ENCODE measurements around the gene METTL6.

Gene METTL6

DNA sequence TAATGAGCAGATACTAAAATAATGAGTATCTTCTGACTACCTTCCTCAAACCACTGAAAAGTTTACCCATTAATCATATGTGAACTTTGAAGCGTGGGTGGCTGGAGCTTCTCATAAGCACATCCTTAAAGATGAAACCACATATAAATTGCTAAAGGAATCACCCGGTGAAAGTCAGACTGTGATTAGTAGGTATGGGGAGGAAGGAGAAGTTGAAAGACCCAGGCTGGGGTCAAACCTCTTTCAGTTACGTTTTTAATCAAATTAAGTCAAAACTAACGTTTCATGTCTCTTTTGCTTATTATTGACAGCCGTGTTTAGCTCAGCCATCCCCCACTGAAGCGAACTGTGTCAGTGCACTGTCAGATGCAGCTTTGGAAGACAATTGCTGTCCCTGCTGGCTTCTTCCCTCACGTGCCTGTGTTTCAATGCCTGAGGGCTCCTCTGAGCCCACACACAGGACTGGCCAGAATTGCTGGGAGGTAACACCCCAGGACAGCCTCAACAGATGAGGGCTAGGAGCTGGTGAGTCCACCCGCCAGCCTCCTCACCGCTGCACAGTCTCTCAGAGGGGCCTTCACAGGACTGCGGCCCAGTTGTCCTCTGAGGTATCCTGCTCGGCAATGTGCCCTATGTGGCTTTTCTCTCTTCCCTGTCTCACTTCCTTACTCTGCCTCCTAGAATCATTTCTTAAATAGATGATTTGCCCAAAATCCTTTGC lies 65.7 kb downstream of the METTL6 start:
- peak; percentile 11 for DNase-seq

DNA sequence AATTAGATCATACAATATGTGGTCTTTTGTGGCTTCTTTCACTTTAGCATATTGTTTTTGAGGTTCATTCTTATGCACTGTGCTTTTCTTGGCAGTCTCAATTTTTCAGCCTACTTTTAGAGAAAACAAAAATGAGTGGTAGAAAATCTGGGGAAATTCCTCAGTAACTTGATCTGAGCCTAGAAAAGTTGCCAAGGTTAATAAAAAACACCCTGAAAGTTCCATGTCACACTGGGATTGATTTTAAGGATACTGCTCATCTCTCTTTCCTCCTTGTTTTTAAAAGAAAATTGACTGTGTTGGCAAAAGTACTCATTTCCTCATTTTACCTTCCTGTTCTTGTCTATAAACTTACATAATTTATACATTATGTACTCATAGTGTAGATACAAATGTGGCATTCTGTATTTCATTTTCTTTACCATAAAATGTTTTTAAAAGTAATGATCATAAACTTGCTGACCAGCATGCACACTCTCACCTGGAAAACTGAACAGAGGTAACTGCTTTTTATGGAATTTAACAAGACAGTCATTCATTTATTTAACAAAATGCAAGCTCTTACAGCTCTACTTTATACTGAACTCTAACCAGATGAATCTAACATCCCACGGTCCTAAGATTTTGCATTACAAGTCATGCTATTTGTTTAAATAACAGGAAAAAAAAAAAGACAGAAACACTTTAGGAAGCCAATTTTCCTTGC lies 66.4 kb downstream of the METTL6 start:
- no peak for DNase-seq

Data from activated T-cell treated with anti-CD3 and anti-CD28 coated beads for 4 hours (primary cell).